ENCODE measurements around the gene CEPT1.
A peak's percentile ranks its signal among the peaks of the same experiment; 100 is the strongest.

The CEPT1 gene

GRCh38 chr1:111131693-111132092, 8.3 kb upstream of the CEPT1 start:
- Histone ChIP-seq H3K36me3 (ENCODE audit: control insufficient read depth, insufficient read depth, low read length) (no peaks in the 10 kb centered on the region), H3K9me3 (ENCODE audit: control insufficient read depth, insufficient read depth, low read length) (no peaks in the 10 kb centered on the region), H3K9ac (ENCODE audit: low read depth, low read length) (no peak overlapping the region), H3K4me1 (ENCODE audit: control insufficient read depth, insufficient read depth, low read length) (no peaks in the 10 kb centered on the region), H3K27me3 (ENCODE audit: control insufficient read depth, insufficient read depth, low read length) (no peaks in the 10 kb centered on the region), H3K4me3 (ENCODE audit: low read depth, low read length) (no peak overlapping the region)

- Histone ChIP-seq H3K27me3 (ENCODE audit: control insufficient read depth, insufficient read depth, low read length) (no peaks in the 10 kb centered on the region), H3K9ac (ENCODE audit: low read depth, low read length) (no peak overlapping the region), H3K4me1 (ENCODE audit: control insufficient read depth, insufficient read depth, low read length) (peaks cover 5% of the 10 kb centered on the region), H3K36me3 (ENCODE audit: control insufficient read depth, insufficient read depth, low read length) (no peaks in the 10 kb centered on the region), H3K4me3 (ENCODE audit: low read depth, low read length) (no peak overlapping the region), H3K9me3 (ENCODE audit: control insufficient read depth, insufficient read depth, low read length) (no peaks in the 10 kb centered on the region)
Observed at GRCh38 chr1:111133866-111134265, 6.2 kb upstream of the CEPT1 start.

- Histone ChIP-seq H3K4me3 (ENCODE audit: low read depth, low read length) (peak overlapping the region; percentile 93), H3K9me3 (ENCODE audit: control insufficient read depth, insufficient read depth, low read length) (no peaks in the 10 kb centered on the region), H3K27me3 (ENCODE audit: control insufficient read depth, insufficient read depth, low read length) (no peaks in the 10 kb centered on the region), H3K9ac (ENCODE audit: low read depth, low read length) (peak overlapping the region; percentile 93), H3K4me1 (ENCODE audit: control insufficient read depth, insufficient read depth, low read length) (peaks cover 8% of the 10 kb centered on the region), H3K36me3 (ENCODE audit: control insufficient read depth, insufficient read depth, low read length) (no peaks in the 10 kb centered on the region)
Observed at GRCh38 chr1:111139324-111139955, 583 bp upstream of the CEPT1 start.

- Histone ChIP-seq H3K9ac (ENCODE audit: low read depth, low read length) (peak overlapping the region; percentile 93), H3K9me3 (ENCODE audit: control insufficient read depth, insufficient read depth, low read length) (no peaks in the 10 kb centered on the region), H3K27me3 (ENCODE audit: control insufficient read depth, insufficient read depth, low read length) (no peaks in the 10 kb centered on the region), H3K36me3 (ENCODE audit: control insufficient read depth, insufficient read depth, low read length) (no peaks in the 10 kb centered on the region), H3K4me1 (ENCODE audit: control insufficient read depth, insufficient read depth, low read length) (peaks cover 8% of the 10 kb centered on the region), H3K4me3 (ENCODE audit: low read depth, low read length) (peak overlapping the region; percentile 93)
Observed at GRCh38 chr1:111140680-111140967, 601 bp downstream of the CEPT1 start.

- Histone ChIP-seq H3K9ac (ENCODE audit: low read depth, low read length) (no peak overlapping the region), H3K36me3 (ENCODE audit: control insufficient read depth, insufficient read depth, low read length) (no peaks in the 10 kb centered on the region), H3K9me3 (ENCODE audit: control insufficient read depth, insufficient read depth, low read length) (no peaks in the 10 kb centered on the region), H3K27me3 (ENCODE audit: control insufficient read depth, insufficient read depth, low read length) (no peaks in the 10 kb centered on the region), H3K4me3 (ENCODE audit: low read depth, low read length) (peak overlapping the region; percentile 93), H3K4me1 (ENCODE audit: control insufficient read depth, insufficient read depth, low read length) (peaks cover 8% of the 10 kb centered on the region)
Observed at GRCh38 chr1:111141245-111142220, 1.5 kb downstream of the CEPT1 start.

GRCh38 chr1:111142356-111142975, 2.4 kb downstream of the CEPT1 start:
- no peaks in the 10 kb centered on the region for H3K9me3 ChIP-seq (ENCODE audit: control insufficient read depth, insufficient read depth, low read length)
- no peaks in the 10 kb centered on the region for H3K36me3 ChIP-seq (ENCODE audit: control insufficient read depth, insufficient read depth, low read length)
- no peaks in the 10 kb centered on the region for H3K27me3 ChIP-seq (ENCODE audit: control insufficient read depth, insufficient read depth, low read length)
- H3K9ac ChIP-seq (ENCODE audit: low read depth, low read length) = no peak overlapping the region
- no peak overlapping the region for H3K4me3 ChIP-seq (ENCODE audit: low read depth, low read length)
- peaks cover 8% of the 10 kb centered on the region for H3K4me1 ChIP-seq (ENCODE audit: control insufficient read depth, insufficient read depth, low read length)

- no peak overlapping the region for H3K4me3 ChIP-seq (ENCODE audit: low read depth, low read length)
- no peaks in the 10 kb centered on the region for H3K27me3 ChIP-seq (ENCODE audit: control insufficient read depth, insufficient read depth, low read length)
- no peak overlapping the region for H3K9ac ChIP-seq (ENCODE audit: low read depth, low read length)
- peaks cover 3% of the 10 kb centered on the region for H3K36me3 ChIP-seq (ENCODE audit: control insufficient read depth, insufficient read depth, low read length)
- H3K9me3 ChIP-seq (ENCODE audit: control insufficient read depth, insufficient read depth, low read length) = no peaks in the 10 kb centered on the region
- H3K4me1 ChIP-seq (ENCODE audit: control insufficient read depth, insufficient read depth, low read length) = peaks cover 3% of the 10 kb centered on the region
Observed at GRCh38 chr1:111145542-111145941, 5.5 kb downstream of the CEPT1 start.

GRCh38 chr1:111145963-111146768, 6.1 kb downstream of the CEPT1 start:
- Histone ChIP-seq H3K9me3 (ENCODE audit: control insufficient read depth, insufficient read depth, low read length) (no peaks in the 10 kb centered on the region), H3K36me3 (ENCODE audit: control insufficient read depth, insufficient read depth, low read length) (peaks cover 3% of the 10 kb centered on the region), H3K4me1 (ENCODE audit: control insufficient read depth, insufficient read depth, low read length) (peaks cover 1% of the 10 kb centered on the region), H3K4me3 (ENCODE audit: low read depth, low read length) (no peak overlapping the region), H3K27me3 (ENCODE audit: control insufficient read depth, insufficient read depth, low read length) (no peaks in the 10 kb centered on the region), H3K9ac (ENCODE audit: low read depth, low read length) (no peak overlapping the region)

- no peaks in the 10 kb centered on the region for H3K9me3 ChIP-seq (ENCODE audit: control insufficient read depth, insufficient read depth, low read length)
- H3K27me3 ChIP-seq (ENCODE audit: control insufficient read depth, insufficient read depth, low read length) = no peaks in the 10 kb centered on the region
- H3K36me3 ChIP-seq (ENCODE audit: control insufficient read depth, insufficient read depth, low read length) = peaks cover 3% of the 10 kb centered on the region
- no peak overlapping the region for H3K4me3 ChIP-seq (ENCODE audit: low read depth, low read length)
- H3K4me1 ChIP-seq (ENCODE audit: control insufficient read depth, insufficient read depth, low read length) = no peaks in the 10 kb centered on the region
- no peak overlapping the region for H3K9ac ChIP-seq (ENCODE audit: low read depth, low read length)
Observed at GRCh38 chr1:111147948-111148347, 7.9 kb downstream of the CEPT1 start.

- Histone ChIP-seq H3K27me3 (ENCODE audit: control insufficient read depth, insufficient read depth, low read length) (no peaks in the 10 kb centered on the region), H3K36me3 (ENCODE audit: control insufficient read depth, insufficient read depth, low read length) (peaks cover 3% of the 10 kb centered on the region), H3K9ac (ENCODE audit: low read depth, low read length) (no peak overlapping the region), H3K9me3 (ENCODE audit: control insufficient read depth, insufficient read depth, low read length) (no peaks in the 10 kb centered on the region), H3K4me3 (ENCODE audit: low read depth, low read length) (no peak overlapping the region), H3K4me1 (ENCODE audit: control insufficient read depth, insufficient read depth, low read length) (no peaks in the 10 kb centered on the region)
Observed at GRCh38 chr1:111148376-111148881, 8.4 kb downstream of the CEPT1 start.

GRCh38 chr1:111151838-111152237, 11.8 kb downstream of the CEPT1 start:
- Histone ChIP-seq H3K4me3 (ENCODE audit: low read depth, low read length) (no peak overlapping the region), H3K9me3 (ENCODE audit: control insufficient read depth, insufficient read depth, low read length) (no peaks in the 10 kb centered on the region), H3K9ac (ENCODE audit: low read depth, low read length) (no peak overlapping the region), H3K4me1 (ENCODE audit: control insufficient read depth, insufficient read depth, low read length) (no peaks in the 10 kb centered on the region), H3K27me3 (ENCODE audit: control insufficient read depth, insufficient read depth, low read length) (no peaks in the 10 kb centered on the region), H3K36me3 (ENCODE audit: control insufficient read depth, insufficient read depth, low read length) (peaks cover 3% of the 10 kb centered on the region)
